K562 (cell line): ENCODE measurements around the gene CCKAR.

Experiments used
- ELF4 ChIP-seq: fragments of 450-650 bp; formaldehyde crosslinking; IDR thresholded peaks from 2 replicates; pipeline ENCODE4 v1.4.0; 2022; ENCODE audit warnings: missing genetic modification characterization
- EP400 ChIP-seq: fragments of 450-650 bp; IDR thresholded peaks from 2 replicates; pipeline ENCODE4 v1.6.1; 2017; ENCODE audit warnings: antibody characterized with exemption, mild to moderate bottlenecking, moderate library complexity
- FOXK1 ChIP-seq: sonication (generic); formaldehyde crosslinking; IDR thresholded peaks from 2 replicates; pipeline ENCODE4 v1.8.0; 2022; ENCODE audit warnings: missing genetic modification reagents, mild to moderate bottlenecking, borderline replicate concordance
- HDAC2 ChIP-seq: fragments of 450-650 bp; IDR thresholded peaks from 2 replicates; pipeline ENCODE4 v1.6.1; 2016; ENCODE audit warnings: mild to moderate bottlenecking
- HIVEP1 ChIP-seq: fragments of 250-450 bp; sonication (Bioruptor Pico); IDR thresholded peaks from 2 replicates; pipeline ENCODE4 v1.4.0; 2020; ENCODE audit warnings: mild to moderate bottlenecking
- MEF2A ChIP-seq: IDR thresholded peaks from 2 replicates; pipeline ENCODE4 v1.6.1; 2011; ENCODE audit warnings: low read depth, mild to moderate bottlenecking, low read length, moderate library complexity; ENCODE audit not compliant: control insufficient read depth
- MEF2D ChIP-seq: conservative IDR thresholded peaks from 2 replicates; pipeline ENCODE4 v1.6.1; 2016; ENCODE audit warnings: low read depth, missing genetic modification characterization, missing compliant biosample characterization
- TEAD1 ChIP-seq, 2 experiments: fragments of 450-650 bp in 1 of 2; sonication (generic) in 1 of 2; formaldehyde crosslinking; IDR thresholded peaks; 2 replicates each; pipeline versions ENCODE4 v1.4.0 to v1.8.0; 2020 to 2022; ENCODE audit warnings: mild to moderate bottlenecking in 2 of 2, missing genetic modification reagents in 1 of 2
- TF ChIP-seq, protein P1 (sequence below), 2 experiments: fragments of 450-650 bp; conservative IDR thresholded peaks; 2 replicates each; pipeline ENCODE4 v1.6.1; 2017; ENCODE audit warnings: mild to moderate bottlenecking in 2 of 2, moderate library complexity in 2 of 2
- TF ChIP-seq, protein P2 (sequence below), 3 experiments: IDR thresholded peaks in 2 of 3; conservative IDR thresholded peaks in 1 of 3; 2 replicates each; pipeline ENCODE4 v1.5.1; 2011 to 2012; ENCODE audit warnings: low read length in 3 of 3, mild to moderate bottlenecking in 3 of 3, control low read depth in 2 of 3, improper control_type of control experiment in 1 of 3, inconsistent platforms in 1 of 3, low read depth in 1 of 3, mixed read lengths in 1 of 3, moderate library complexity in 1 of 3; ENCODE audit not compliant: insufficient read depth in 2 of 3
- TF ChIP-seq, protein P3 (sequence below): fragments of 250-450 bp; sonication (Bioruptor Pico); IDR thresholded peaks from 2 replicates; pipeline ENCODE4 v1.8.0; 2021; ENCODE audit warnings: mild to moderate bottlenecking, moderate library complexity
- TF ChIP-seq, protein P4 (sequence below): fragments of 450-650 bp; formaldehyde crosslinking; IDR thresholded peaks from 2 replicates; pipeline ENCODE4 v1.4.0; 2020; ENCODE audit warnings: mild to moderate bottlenecking

DNA sequence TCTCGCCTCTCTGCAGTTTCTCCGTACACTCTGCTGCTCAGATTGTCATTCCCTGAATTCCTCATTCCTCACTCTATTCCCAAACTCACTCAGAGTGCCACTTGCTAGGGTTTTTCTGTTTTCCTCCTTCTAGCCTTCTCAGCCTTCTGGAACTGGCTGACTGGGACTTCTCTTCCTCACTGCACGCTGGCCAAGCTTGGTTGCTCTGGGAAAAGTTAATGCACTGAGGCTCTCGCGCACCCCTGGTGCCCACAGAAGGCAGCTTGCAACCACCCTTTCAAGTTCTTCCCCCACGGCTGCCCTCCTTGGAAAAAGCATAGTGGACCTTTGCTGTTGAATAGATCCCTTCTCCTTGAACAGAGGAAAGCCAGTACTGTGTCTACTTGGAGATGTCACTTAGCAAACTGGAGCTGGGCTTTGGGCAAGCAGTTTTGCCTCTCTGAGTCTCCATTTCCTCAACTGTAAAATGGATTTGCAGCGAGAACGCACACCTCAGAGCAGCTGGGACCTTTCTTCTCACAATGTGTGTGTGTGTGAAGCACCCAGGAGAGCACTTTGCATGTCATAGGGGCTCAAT, 6.0 kb upstream of the CCKAR start:
- TF ChIP-seq HIVEP1 (CRISPR knock-in tag), result no peak
- TF ChIP-seq FOXK1 (CRISPR knock-in tag), result no peak
- TF ChIP-seq ELF4 (CRISPR knock-in tag), result no peak
- TF ChIP-seq, protein P1, sequence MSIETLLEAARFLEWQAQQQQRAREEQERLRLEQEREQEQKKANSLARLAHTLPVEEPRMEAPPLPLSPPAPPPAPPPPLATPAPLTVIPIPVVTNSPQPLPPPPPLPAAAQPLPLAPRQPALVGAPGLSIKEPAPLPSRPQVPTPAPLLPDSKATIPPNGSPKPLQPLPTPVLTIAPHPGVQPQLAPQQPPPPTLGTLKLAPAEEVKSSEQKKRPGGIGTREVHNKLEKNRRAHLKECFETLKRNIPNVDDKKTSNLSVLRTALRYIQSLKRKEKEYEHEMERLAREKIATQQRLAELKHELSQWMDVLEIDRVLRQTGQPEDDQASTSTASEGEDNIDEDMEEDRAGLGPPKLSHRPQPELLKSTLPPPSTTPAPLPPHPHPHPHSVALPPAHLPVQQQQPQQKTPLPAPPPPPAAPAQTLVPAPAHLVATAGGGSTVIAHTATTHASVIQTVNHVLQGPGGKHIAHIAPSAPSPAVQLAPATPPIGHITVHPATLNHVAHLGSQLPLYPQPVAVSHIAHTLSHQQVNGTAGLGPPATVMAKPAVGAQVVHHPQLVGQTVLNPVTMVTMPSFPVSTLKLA (conservative IDR thresholded peaks at IDR 0.05), result no peak
- TF ChIP-seq, protein P2, sequence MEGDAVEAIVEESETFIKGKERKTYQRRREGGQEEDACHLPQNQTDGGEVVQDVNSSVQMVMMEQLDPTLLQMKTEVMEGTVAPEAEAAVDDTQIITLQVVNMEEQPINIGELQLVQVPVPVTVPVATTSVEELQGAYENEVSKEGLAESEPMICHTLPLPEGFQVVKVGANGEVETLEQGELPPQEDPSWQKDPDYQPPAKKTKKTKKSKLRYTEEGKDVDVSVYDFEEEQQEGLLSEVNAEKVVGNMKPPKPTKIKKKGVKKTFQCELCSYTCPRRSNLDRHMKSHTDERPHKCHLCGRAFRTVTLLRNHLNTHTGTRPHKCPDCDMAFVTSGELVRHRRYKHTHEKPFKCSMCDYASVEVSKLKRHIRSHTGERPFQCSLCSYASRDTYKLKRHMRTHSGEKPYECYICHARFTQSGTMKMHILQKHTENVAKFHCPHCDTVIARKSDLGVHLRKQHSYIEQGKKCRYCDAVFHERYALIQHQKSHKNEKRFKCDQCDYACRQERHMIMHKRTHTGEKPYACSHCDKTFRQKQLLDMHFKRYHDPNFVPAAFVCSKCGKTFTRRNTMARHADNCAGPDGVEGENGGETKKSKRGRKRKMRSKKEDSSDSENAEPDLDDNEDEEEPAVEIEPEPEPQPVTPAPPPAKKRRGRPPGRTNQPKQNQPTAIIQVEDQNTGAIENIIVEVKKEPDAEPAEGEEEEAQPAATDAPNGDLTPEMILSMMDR (IDR thresholded peaks at IDR 0.05 in 2 of 3, conservative IDR thresholded peaks at IDR 0.05 in 1 of 3; ENCODE audit: insufficient read depth in 2 of 3, low read depth in 1 of 3, low read length in 3 of 3), result peak in 1 of 3 experiments; percentile 7; a peak in 1 of 6 replicates
- no peak for TF ChIP-seq HDAC2
- no peak for TF ChIP-seq MEF2D (tag)
- no peak for TF ChIP-seq EP400
- TF ChIP-seq, protein P3, sequence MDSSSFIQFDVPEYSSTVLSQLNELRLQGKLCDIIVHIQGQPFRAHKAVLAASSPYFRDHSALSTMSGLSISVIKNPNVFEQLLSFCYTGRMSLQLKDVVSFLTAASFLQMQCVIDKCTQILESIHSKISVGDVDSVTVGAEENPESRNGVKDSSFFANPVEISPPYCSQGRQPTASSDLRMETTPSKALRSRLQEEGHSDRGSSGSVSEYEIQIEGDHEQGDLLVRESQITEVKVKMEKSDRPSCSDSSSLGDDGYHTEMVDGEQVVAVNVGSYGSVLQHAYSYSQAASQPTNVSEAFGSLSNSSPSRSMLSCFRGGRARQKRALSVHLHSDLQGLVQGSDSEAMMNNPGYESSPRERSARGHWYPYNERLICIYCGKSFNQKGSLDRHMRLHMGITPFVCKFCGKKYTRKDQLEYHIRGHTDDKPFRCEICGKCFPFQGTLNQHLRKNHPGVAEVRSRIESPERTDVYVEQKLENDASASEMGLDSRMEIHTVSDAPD, result no peak
- no peak for TF ChIP-seq MEF2A
- no peak for TF ChIP-seq TEAD1 (CRISPR knock-in tag; IDR thresholded peaks at IDR 0.05)
- TF ChIP-seq, protein P4, sequence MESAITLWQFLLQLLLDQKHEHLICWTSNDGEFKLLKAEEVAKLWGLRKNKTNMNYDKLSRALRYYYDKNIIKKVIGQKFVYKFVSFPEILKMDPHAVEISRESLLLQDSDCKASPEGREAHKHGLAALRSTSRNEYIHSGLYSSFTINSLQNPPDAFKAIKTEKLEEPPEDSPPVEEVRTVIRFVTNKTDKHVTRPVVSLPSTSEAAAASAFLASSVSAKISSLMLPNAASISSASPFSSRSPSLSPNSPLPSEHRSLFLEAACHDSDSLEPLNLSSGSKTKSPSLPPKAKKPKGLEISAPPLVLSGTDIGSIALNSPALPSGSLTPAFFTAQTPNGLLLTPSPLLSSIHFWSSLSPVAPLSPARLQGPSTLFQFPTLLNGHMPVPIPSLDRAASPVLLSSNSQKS (CRISPR knock-in tag), result no peak
